GM12864 (cell line): ENCODE data around the gene CCDC6.

Experiments used
- DNase-seq: peaks from one replicate; pipeline ENCODE4 v3.0.0-alpha.2; 2011; ENCODE audit warnings: low read depth
- H3K4me3 ChIP-seq: 2 replicates; pipeline ENCODE4 v1.5.1; 2011; ENCODE audit warnings: mild to moderate bottlenecking, low read depth, low read length, control low read depth
- TF ChIP-seq, protein P1 (sequence below): IDR thresholded peaks from 2 replicates; pipeline ENCODE4 v1.5.1; 2011; ENCODE audit warnings: low read depth, mild to moderate bottlenecking, moderate library complexity, low read length, control low read depth, inconsistent platforms; ENCODE audit errors: missing control alignments

CCDC6 gene

DNA sequence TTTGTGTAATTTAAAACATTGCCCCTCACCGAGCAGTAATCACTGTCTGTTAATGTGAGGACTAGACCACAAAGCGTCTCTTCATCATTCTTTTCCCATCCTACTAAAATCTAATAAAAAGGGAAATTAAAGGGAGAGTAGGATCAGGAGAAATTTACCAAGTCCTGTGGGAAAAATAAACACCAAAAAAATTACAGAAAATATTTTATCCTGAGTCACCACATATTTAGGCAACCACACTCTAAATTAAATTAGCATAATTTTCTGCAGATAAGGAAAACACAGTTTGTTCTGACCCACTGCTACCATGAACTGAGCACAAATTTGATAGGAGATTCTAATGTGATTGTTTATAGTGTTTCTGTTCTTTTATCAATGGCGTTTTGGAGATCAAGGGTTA lies 49.3 kb downstream of the CCDC6 start:
- DNase-seq: no peak
- TF ChIP-seq, protein P1, sequence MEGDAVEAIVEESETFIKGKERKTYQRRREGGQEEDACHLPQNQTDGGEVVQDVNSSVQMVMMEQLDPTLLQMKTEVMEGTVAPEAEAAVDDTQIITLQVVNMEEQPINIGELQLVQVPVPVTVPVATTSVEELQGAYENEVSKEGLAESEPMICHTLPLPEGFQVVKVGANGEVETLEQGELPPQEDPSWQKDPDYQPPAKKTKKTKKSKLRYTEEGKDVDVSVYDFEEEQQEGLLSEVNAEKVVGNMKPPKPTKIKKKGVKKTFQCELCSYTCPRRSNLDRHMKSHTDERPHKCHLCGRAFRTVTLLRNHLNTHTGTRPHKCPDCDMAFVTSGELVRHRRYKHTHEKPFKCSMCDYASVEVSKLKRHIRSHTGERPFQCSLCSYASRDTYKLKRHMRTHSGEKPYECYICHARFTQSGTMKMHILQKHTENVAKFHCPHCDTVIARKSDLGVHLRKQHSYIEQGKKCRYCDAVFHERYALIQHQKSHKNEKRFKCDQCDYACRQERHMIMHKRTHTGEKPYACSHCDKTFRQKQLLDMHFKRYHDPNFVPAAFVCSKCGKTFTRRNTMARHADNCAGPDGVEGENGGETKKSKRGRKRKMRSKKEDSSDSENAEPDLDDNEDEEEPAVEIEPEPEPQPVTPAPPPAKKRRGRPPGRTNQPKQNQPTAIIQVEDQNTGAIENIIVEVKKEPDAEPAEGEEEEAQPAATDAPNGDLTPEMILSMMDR: no peak
- H3K4me3 ChIP-seq: no peak overlapping the region

DNA sequence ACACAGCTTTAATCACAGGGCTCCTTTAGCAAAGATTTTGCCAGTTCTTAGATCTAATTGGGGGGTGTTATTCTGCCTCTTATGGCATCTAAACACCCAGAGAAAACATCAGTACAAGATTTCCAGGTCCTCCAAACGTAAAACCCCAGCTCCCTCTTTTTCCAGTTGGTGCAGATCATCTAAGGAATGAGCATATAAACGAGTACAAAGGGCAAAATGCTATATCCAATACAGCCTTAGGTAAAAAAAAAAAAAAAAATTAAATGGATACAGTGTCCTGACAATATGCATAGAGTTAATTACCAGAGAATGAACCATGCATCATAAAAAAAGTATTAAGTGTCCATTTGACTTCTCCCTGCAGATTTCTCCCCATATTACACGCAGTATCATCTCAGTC lies 50.3 kb downstream of the CCDC6 start:
- H3K4me3 ChIP-seq: no peak overlapping the region
- TF ChIP-seq, protein P1: no peak
- no peak for DNase-seq

DNA sequence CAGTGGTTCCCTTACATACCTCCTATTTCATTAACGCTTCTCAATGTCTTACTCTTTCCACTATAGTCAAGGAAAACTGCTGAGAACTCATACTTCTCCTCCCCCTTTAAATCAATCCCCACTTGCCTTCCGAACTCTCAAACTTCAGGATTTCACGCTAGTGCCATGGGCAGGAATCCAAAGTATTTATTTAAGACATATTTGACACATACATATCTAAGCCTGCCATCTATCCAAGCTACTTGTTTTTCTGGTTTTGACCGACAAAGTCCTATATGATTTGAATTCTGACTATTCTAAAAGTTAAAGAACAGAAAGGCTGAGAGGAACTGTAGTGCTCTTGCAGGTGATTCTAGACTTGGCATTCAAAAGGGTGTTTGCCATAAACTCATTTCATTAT lies 51.8 kb downstream of the CCDC6 start:
- TF ChIP-seq, protein P1: no peak
- no peak for DNase-seq
- H3K4me3 ChIP-seq: no peak overlapping the region

DNA sequence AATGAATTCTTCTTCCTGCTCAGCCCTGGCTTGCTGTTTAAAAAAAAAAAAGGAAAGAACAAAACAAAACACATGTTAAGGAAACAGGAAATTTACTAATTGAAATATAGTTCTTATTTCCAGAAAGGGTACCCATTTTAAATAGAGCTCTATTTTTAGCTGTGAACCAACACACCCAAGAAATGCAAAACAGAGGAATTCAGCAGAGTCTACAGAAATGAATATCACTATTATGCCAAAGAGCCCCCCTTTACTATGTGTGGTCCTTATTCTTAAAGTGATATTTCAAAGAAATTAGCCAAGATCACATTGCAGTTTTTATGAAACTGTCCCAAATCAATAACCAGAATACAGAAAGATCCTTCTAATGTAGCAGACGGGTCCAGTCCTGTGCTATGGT lies 53.7 kb downstream of the CCDC6 start:
- H3K4me3 ChIP-seq: no peak overlapping the region
- no peak for DNase-seq
- TF ChIP-seq, protein P1: no peak

DNA sequence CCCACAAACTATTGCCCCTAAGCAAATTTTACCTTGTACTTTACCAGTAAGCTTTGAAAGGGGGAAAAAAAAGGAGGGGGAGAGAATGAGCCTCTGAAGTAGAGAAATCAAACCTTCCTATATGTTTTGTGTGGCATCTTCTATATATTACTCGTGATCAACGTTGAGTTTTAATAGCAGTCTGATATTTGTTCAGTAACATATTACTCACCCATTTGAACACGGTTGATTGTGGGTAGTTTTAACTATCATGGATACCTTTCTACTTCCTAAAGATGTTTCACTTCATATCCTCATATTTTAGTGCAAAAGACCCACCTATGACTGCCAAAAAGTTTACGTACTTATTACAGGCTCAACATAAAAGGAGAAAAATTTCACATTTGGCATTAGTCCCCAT lies 54.5 kb downstream of the CCDC6 start:
- no peak overlapping the region for H3K4me3 ChIP-seq
- no peak for DNase-seq
- TF ChIP-seq, protein P1: no peak

DNA sequence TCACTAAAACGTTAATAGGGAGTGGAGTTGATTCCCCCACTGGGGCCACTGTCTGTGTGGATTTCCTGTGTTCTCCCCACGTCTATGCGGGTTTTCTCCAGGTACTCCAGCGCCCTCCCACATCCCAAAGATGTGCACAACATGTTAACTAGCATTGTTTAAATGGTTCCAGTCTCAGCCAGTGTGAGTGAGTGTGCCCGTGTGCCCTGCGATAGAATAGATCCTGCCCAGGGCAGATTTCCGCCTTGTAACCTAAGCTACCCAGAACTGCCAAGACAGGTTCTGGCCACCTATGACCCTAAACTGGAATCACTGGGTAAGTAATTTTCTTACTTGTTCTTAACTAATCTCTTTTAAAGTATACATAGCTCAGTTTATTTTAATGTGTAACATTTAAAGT lies 58.5 kb downstream of the CCDC6 start:
- DNase-seq: no peak
- TF ChIP-seq, protein P1: no peak
- H3K4me3 ChIP-seq: no peak overlapping the region

DNA sequence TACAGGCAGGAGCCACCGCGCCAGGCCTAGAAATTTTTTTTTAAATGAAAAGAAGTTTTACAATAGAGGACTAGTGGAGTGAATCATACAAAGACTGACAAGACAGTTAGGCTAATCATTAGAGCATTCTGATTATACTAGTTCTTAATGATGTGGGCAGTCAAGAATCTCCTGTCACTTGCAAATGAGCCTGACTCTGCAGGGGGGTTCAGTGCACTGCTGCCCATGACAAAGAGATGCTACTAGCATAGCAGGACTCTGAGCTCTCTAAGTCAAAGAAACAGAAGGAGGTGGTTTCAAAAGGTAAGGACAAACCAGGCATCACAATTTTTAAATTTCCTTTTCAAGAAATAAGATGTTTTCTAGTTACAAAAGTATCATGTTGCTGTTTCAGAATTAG lies 59.0 kb downstream of the CCDC6 start:
- TF ChIP-seq, protein P1: no peak
- DNase-seq: no peak
- H3K4me3 ChIP-seq: no peak overlapping the region
